GM18909 (cell line): ENCODE results near the gene WEE1.
"Not testable (repeated sequence)": the region's sequence is repeated elsewhere in the genome, so short reads cannot be mapped to it uniquely, and the experiment has no call there.

ENCODE experiments used
- ATAC-seq: cut with Tn5 transposase; IDR thresholded peaks from one replicate; pipeline ENCODE4 v1.9.1; 2021; ENCODE audit warnings: mild to moderate bottlenecking; ENCODE audit not compliant: unreplicated experiment, poor library complexity

The WEE1 gene

GRCh38 chr11:9590717-9591116 lies 17.2 kb downstream of the WEE1 start:
- ATAC-seq: no peak

DNA sequence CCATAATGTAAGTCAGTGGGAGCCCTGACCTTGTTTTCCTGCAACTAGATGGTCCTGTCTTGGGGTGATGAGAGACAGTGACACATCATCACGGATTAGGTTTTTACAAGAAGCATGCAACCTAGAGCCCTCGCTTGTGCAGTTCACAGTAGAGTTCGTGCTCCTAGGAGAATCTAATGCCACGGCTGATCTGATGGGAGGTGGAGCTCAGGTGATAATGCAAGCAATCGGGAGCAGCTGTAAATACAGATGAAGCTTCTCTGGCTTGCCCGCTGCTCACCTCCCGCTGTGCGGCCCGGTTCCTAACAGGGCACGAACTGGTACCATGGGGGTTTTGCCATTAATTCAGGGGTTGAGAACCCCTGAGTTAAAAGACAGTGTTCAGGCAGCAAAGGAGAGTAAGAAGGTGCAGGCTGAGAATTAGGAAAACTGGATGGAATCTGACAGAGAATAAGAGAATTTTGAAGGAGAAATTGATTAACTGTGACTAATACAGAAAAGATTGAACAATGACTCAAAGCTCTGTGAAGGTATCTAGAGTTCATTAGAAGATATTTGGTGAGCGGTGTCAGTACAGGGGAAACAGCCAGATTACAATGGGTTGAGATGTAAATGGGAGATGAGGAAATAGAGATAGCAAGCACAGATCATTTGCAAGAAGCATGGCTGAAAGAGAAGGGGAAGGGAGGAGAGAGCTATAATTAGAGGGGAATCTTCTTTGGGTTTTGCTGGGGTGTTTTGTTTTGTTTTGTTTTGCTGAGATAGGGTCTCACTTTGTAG lies 21.0 kb downstream of the WEE1 start:
- no peak for ATAC-seq

DNA sequence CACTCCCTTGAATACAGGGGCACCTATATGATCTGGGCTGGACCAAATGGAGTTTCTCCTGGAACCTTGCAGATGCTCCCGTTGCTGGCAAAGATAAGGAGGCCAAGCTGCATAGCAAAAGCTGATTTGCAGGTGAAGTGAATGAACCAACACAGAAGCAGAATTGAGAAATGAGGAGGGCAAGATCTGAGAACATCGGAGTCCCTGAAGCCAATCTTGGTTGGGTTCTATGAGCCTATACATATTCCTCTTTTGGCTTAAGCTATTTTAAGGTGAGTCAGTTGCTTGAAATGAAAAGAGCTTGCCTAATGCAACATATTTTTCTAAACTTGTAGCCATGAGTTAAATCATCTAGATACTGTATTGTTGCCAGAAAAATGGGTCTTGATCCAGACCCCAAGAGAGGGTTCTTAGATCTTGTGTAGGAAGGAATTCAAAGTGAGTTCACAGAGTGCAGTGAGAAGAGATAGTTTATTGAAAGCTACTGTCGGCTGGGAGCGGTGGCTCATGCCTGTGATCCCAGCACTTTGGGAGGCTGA lies 23.5 kb downstream of the WEE1 start:
- no peak for ATAC-seq

DNA sequence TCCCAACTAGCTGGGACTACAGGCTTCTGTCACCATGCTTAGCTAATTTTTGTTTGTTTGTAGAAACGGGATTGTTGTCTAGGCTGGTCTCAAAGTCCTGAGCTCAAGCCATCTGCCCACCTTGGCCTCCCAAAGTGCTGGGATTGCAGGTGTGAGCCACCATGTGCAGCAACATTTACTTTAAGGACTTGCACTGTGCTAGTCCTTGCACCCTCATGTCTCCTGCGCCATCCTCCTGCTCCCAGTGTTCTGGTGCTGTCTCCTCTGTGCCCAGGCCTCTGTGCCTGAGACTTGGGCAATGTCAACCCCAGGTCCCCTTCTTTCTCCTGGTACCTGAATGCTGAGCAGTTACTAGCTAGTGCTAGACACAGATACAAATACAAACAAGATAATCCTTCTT lies 26.7 kb downstream of the WEE1 start:
- no peak for ATAC-seq

GRCh38 chr11:9600644-9601036 lies 27.2 kb downstream of the WEE1 start:
- ATAC-seq: peak; percentile 62

GRCh38 chr11:9601037-9601875 lies 27.8 kb downstream of the WEE1 start:
- ATAC-seq: peak; percentile 83

DNA sequence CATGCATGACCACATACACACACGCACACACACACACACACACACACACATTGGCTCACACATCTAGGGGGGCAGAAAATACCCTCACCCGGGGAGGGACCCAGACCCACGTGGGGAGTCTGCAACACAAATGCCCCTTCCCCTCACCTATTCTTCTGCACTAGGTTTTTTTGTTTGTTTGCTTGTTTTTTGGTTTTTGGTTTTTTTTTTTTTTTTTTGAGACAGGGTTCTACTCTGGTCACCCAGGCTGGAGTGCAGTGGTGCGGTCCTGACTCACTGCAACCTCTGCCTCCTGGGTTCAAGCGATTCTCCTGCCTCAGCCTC lies 28.4 kb downstream of the WEE1 start:
- peak; percentile 18 for ATAC-seq

GRCh38 chr11:9603214-9603613 lies 29.7 kb downstream of the WEE1 start:
- not testable (repeated sequence) for ATAC-seq

GRCh38 chr11:9604134-9604533 lies 30.7 kb downstream of the WEE1 start:
- no peak for ATAC-seq

GRCh38 chr11:9605742-9606141 lies 32.3 kb downstream of the WEE1 start:
- ATAC-seq: no peak

DNA sequence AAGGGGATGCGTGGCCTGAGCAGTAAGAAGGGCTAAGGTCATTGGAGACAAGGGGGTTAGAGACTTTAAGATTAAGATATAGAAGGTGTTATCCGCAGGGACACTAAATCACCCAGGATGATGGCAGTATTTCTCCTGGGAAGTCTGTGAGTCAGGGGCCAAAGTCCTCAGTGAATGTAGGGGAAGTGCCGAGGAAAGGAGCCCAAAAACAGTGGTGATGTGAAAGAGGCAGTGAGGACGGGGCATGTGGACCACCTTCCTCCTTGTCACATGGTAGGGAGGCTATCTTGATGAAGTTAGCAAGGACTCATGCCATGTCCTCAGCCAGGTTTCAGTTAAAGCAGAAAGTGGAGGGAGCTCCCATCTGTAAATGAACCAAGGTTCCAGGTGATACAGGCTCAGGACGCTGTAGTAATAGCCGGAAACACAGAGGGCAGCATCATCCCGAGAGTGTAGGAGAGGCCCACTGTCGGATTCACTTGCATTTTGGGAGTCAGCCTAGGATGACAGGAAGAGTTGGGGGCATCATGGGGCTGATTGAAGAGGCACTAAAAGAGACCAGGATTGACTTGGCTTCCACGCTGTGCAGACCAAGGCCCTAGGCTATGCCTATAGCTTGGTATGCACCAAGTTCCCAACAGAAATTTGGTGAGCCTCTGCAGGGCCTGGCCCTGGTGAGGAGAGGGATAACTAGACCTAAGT lies 33.5 kb downstream of the WEE1 start:
- ATAC-seq: no peak

GRCh38 chr11:9607511-9607899 lies 34.0 kb downstream of the WEE1 start:
- no peak for ATAC-seq

DNA sequence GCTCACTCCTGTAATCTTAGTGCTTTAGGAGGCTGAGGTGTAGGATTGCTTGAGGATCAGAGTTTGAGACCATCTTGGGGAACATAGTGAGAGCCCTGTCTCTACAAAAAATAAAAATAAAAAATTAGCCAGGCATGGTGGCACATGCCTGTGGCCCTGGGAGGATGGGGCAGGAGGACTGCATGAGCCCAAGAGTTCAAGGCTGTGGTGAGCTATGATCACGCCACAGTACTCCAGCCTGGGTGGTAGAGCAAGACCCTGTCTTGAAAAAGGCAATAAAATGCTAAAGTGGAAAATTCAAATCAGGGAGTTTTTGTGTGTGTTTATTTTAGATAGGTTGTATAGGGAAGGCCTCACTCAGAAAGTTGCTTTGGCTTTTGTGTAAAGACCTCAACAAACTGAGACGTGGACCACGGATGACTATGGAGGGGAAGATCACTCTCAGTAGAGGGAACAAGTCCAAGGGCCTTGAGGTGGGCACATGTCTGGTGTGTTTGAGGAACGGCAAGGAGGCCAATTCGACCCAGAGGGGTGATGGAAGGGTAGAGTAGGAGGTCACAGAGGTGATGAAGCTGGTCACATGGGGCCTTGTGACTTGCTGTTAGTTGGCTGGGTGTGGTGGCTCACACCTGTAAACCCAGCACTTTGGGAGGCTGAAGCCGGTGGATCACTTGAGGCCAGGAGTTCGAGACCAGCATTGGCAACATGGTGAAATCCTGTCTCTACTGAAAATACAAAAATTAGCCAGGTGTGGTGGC lies 35.7 kb downstream of the WEE1 start:
- ATAC-seq: no peak

- no peak for ATAC-seq
Measured at GRCh38 chr11:9609841-9610240, 36.4 kb downstream of the WEE1 start.

DNA sequence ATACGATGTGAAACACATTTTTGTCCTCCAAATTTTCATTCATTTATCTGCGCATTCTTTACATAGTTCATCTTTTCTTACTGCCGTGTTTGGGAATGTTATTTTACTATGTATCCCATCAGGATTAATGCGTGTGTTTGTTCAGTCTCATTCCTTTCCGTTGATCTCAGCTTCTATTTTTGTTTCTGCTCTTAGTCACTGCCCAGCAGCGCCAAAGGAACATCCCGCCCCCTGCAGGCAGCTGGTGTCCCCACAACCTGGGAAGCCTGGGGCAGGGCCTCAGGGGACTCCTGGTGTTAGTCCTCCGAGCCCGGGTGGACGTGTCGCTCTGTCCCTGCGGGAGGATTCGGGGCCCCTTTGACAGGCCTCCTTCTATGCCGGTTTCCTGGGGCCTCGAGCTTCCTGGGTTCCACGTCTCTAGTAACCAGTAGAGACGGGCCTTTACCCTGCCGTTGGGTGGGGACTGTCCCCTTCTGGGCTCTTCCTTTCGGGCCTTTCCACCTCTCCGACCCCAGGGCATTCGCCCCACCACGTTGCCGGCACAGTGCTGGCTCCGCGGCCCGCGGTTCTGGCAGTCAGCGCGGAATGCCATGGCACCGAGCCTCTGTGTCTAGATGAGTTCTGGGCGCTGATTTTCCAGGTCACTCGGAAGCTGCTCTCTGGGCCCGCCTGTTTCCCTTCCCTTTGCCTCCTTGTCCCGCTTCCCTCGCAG lies 39.8 kb downstream of the WEE1 start:
- peak; percentile 44 for ATAC-seq

DNA sequence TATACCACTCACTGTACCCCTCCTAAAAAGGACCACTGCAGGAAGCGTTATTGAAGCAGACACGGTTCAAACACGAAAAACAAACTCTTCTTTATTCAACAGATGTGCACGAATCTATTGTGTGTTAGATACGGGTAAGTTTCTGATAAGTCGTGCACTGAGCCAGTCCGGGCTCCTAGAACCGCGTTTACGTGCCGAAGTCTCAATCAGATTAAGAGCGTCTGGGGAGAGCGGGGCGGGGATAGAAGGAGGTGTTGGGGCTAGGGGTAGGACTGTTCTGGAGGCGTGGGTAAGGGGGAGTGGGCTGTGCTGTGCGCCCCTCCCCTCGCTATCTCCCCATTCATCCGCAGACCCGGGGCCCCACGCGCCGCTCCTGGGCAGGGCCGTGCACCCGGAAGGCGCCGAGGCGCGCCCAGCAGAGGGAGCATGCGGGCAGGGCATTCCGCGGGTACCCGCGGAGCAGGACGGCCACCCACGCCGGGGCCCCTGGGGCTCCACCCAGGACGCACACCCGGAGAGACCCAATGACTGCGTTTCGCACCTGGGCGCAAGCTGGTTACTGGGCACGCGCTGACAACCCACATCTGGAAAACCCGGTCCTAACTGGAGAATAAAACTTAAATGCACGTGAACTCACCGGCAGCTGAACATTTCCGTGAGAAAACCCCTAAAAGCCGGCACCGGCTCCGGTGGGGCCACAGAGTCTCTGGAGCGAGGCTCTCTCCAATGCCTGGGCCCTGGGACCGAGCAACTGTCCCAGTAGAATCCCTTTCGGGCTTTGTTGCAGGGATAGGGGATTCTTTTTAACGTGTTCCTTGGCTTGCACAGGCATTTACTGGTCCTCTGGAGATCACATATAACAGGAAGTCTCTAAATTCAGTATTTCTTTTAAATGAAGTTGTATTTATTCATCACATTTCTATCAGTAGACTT lies 40.6 kb downstream of the WEE1 start:
- ATAC-seq: peak; percentile 77

DNA sequence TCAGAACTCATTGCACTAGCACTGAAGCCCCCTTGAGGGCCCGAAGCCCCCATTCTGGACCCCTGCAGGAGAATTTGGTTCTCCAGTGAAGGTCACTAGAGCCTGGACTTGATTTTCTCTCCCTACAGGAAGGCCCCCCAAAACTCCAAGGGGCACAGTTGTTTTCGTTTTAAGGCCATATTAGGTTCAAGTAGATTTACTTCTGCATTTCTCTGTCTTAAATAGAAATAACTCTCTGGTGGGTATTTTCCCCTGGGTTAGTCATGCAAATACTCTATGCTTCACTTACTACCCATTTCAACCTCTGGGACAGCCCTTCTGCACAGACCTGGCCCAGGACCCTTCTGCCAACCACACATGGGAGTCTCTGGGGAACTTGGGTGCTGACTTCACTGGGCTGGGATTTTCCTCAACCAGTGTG lies 41.6 kb downstream of the WEE1 start:
- ATAC-seq: peak; percentile 58

DNA sequence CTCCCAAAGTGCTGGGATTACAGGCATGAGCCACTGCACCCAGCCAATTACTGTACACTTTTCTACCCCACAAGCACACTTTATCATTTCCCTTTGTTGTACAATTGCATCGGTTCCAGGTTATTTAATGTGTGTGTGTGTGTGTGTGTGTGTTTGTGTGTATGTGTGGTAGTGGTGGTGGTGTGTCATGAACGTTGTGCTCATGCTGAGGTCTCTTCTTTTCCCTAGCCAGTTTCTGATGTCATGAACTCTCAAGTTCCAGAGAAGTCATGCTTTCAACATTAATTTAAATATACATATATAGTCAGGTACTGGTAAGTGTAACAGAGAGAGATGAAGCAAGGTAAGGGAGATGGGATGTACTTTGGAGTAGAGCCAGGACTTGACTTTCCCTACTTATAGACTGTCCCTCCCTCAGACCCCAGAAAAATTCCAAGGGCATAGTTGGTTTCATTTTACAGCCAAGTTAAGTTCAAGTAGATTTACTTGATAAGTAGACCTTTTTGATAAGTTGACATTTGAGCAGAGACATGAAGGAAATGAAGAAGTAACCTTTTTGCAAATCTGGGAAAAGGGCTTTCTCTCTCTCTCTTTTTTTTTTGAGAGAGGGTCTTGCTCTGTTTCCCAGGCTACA lies 42.7 kb downstream of the WEE1 start:
- ATAC-seq: no peak
